Naive thymus-derived CD4-positive, alpha-beta T cell (primary cell): ENCODE data around the gene FOXP2. TPM values are rescaled to one million over a fixed set of nuclear protein-coding genes. Genes with fewer than 3 reads are reported as not detected.
"Not testable (repeated sequence)": the region's sequence is repeated elsewhere in the genome, so short reads cannot be mapped to it uniquely, and the experiment has no call there.

Experiments
- ATAC-seq: fragments of 150-1000 bp; cut with Tn5 transposase; 2 replicates; pipeline ENCODE4 v1.10.0; 2021; ENCODE audit warnings: mild to moderate bottlenecking, moderate library complexity
- CTCF ChIA-PET: fragments of 350-600 bp; sonication (Branson Sonifier 250); formaldehyde crosslinking; loops from one replicate; lab custom pipeline; 2021; ENCODE audit warnings: antibody characterized with exemption; lab: Charles Lee
- POLR2A ChIA-PET: fragments of 350-600 bp; sonication (Branson Sonifier 250); formaldehyde crosslinking; loops from one replicate; lab custom pipeline; 2021; ENCODE audit warnings: antibody characterized with exemption, inconsistent platforms; lab: Charles Lee
- DNase-seq, 9 donors: peaks; one replicate each; pipeline versions ENCODE4 v3.0.0 to v3.0.0-alpha.2; 2020 to 2022; ENCODE audit warnings: mixed read lengths in 1 of 9
- H3K27ac ChIP-seq: one replicate; pipeline ENCODE4 v1.7.0; 2013; ENCODE audit warnings: mild to moderate bottlenecking, low read depth, low read length, moderate library complexity
- H3K27me3 ChIP-seq, 2 donors: one replicate each; pipeline ENCODE4 v1.7.0; 2013; ENCODE audit warnings: low read length in 2 of 2, mild to moderate bottlenecking in 2 of 2, moderate library complexity in 2 of 2; ENCODE audit not compliant: control insufficient read depth in 2 of 2, insufficient read depth in 2 of 2
- H3K36me3 ChIP-seq, 3 experiments: 1 replicate in 2 of 3; 2 replicates in 1 of 3; pipeline ENCODE4 v1.7.0; 2013; ENCODE audit warnings: low read length in 3 of 3, mild to moderate bottlenecking in 3 of 3, moderate library complexity in 1 of 3; ENCODE audit not compliant: insufficient read depth in 3 of 3, control insufficient read depth in 2 of 3
- H3K4me1 ChIP-seq, 2 donors: one replicate each; pipeline ENCODE4 v1.7.0; 2013; ENCODE audit warnings: low read length in 2 of 2, mild to moderate bottlenecking in 2 of 2, moderate library complexity in 1 of 2; ENCODE audit not compliant: control insufficient read depth in 2 of 2, insufficient read depth in 2 of 2
- H3K4me3 ChIP-seq: 2 replicates; pipeline ENCODE4 v1.7.0; 2013; ENCODE audit warnings: mild to moderate bottlenecking, low read length
- H3K9me3 ChIP-seq, 3 experiments: 1 replicate in 2 of 3; 2 replicates in 1 of 3; pipeline ENCODE4 v1.7.0; 2013; ENCODE audit warnings: low read length in 3 of 3; ENCODE audit not compliant: control insufficient read depth in 2 of 3
- H3K27ac Mint-ChIP-seq, 9 donors: one replicate each; pipeline ENCODE4 v1.8.0; 2020 to 2022; ENCODE audit warnings: mixed read lengths in 9 of 9, mild to moderate bottlenecking in 8 of 9, moderate library complexity in 5 of 9, inconsistent platforms in 2 of 9
- H3K27me3 Mint-ChIP-seq, 5 donors: one replicate each; pipeline ENCODE4 v1.8.0; 2021 to 2022; ENCODE audit warnings: mixed read lengths in 5 of 5, mild to moderate bottlenecking in 1 of 5
- H3K36me3 Mint-ChIP-seq, 5 donors: one replicate each; pipeline ENCODE4 v1.8.0; 2020 to 2022; ENCODE audit warnings: mixed read lengths in 5 of 5, mild to moderate bottlenecking in 3 of 5, inconsistent platforms in 1 of 5
- H3K4me1 Mint-ChIP-seq, 7 donors: one replicate each; pipeline ENCODE4 v1.8.0; 2020 to 2022; ENCODE audit warnings: mixed read lengths in 7 of 7, mild to moderate bottlenecking in 3 of 7, inconsistent platforms in 1 of 7
- H3K4me3 Mint-ChIP-seq, 10 donors: one replicate each; pipeline ENCODE4 v1.8.0; 2020 to 2022; ENCODE audit warnings: mild to moderate bottlenecking in 10 of 10, mixed read lengths in 10 of 10, moderate library complexity in 6 of 10, inconsistent platforms in 2 of 10
- H3K9me3 Mint-ChIP-seq, 11 donors: one replicate each; pipeline ENCODE4 v1.8.0; 2020 to 2022; ENCODE audit warnings: mixed read lengths in 11 of 11, mild to moderate bottlenecking in 4 of 11, inconsistent platforms in 1 of 11, moderate library complexity in 1 of 11
- intact Hi-C, 2 donors: fragments of 100-400 bp; cut with micrococcal nuclease; formaldehyde crosslinking; loops; one replicate each; pipeline ENCODE4 v1.15.1; 2023
- polyA plus RNA-seq, 2 donors: library from polyadenylated mRNA; unstranded; fragments of 300-500 nt; fragmentation: Illumina TruSeq; gene quantifications; one replicate each; pipeline ENCODE4 v1.2.3, GENCODE V29; 2021
- total RNA-seq, 6 experiments: library from RNA in 5 of 6; stranded (reverse) in 5 of 6; gene quantifications; 1 replicate in 5 of 6; 2 replicates in 1 of 6; pipeline ENCODE4 v1.2.3 and lab custom pipeline; 2021 to 2026

FOXP2 gene
- total and polyA plus RNA-seq, 7 experiments from 2014 or later, result not detected

- H3K27me3 ChIP-seq, H3K9me3 ChIP-seq, H3K4me1 ChIP-seq, H3K9me3 Mint-ChIP-seq, DNase-seq, H3K27ac Mint-ChIP-seq, H3K4me3 ChIP-seq, ATAC-seq, H3K4me1 Mint-ChIP-seq, intact Hi-C loops, H3K27me3 Mint-ChIP-seq, CTCF ChIA-PET, H3K36me3 Mint-ChIP-seq, H3K27ac ChIP-seq, H3K36me3 ChIP-seq, H3K4me3 Mint-ChIP-seq, POLR2A ChIA-PET: not testable (repeated sequence)
Measured at GRCh38 chr7:114384346-114384745, 30.3 kb upstream of the FOXP2 start.

- intact Hi-C loops, result no loop called here
Measured at GRCh38 chr7:114388021-114388420, 26.6 kb upstream of the FOXP2 start.

GRCh38 chr7:114392686-114393085 is 21.9 kb upstream of the FOXP2 start:
- Histone ChIP-seq H3K27me3 (no peaks in the 10 kb centered on the region), H3K9me3 (no peaks in the 10 kb centered on the region), H3K36me3 (no peaks in the 10 kb centered on the region), H3K27ac (no peak overlapping the region), H3K4me3 (no peak overlapping the region), H3K4me1 (no peaks in the 10 kb centered on the region)
- H3K27ac Mint-ChIP-seq, result no peak overlapping the region
- no peaks in the 10 kb centered on the region for H3K4me1 Mint-ChIP-seq
- H3K4me3 Mint-ChIP-seq, result no peak overlapping the region
- no peaks in the 10 kb centered on the region for H3K36me3 Mint-ChIP-seq
- H3K9me3 Mint-ChIP-seq, result peaks cover 0 to 8% (median 1%) of the 10 kb centered on the region in 11 donors
- H3K27me3 Mint-ChIP-seq, result no peaks in the 10 kb centered on the region
- DNase-seq (no peak), ATAC-seq (no peak)
- ChIA-PET CTCF (no interaction called here), POLR2A (no interaction called here)
- intact Hi-C loops, result no loop called here

More at GRCh38 chr7:114388021-114388420, 26.6 kb upstream of the FOXP2 start:
- Mint-ChIP-seq H3K27ac (no peak overlapping the region), H3K9me3 (peaks cover 0 to 6% (median 0%) of the 10 kb centered on the region in 11 donors), H3K4me3 (no peak overlapping the region), H3K36me3 (no peaks in the 10 kb centered on the region), H3K27me3 (no peaks in the 10 kb centered on the region), H3K4me1 (no peaks in the 10 kb centered on the region)
- H3K4me3 ChIP-seq, result no peak overlapping the region
- ATAC-seq, result no peak
- DNase-seq, result no peak
- ChIA-PET POLR2A (no interaction called here), CTCF (no interaction called here)
- no peaks in the 10 kb centered on the region for H3K4me1 ChIP-seq
- H3K9me3 ChIP-seq, result no peaks in the 10 kb centered on the region
- H3K27ac ChIP-seq, result no peak overlapping the region
- H3K36me3 ChIP-seq, result no peaks in the 10 kb centered on the region
- no peaks in the 10 kb centered on the region for H3K27me3 ChIP-seq

GRCh38 chr7:114402876-114403635 is 11.6 kb upstream of the FOXP2 start:
- Mint-ChIP-seq H3K4me1 (no peaks in the 10 kb centered on the region), H3K9me3 (peaks cover 0 to 4% (median 0%) of the 10 kb centered on the region in 11 donors), H3K36me3 (no peaks in the 10 kb centered on the region), H3K27ac (no peak overlapping the region), H3K4me3 (no peak overlapping the region), H3K27me3 (peaks cover 0 to 2% (median 0%) of the 10 kb centered on the region in 5 donors)
- intact Hi-C loops, result no loop called here
- no peaks in the 10 kb centered on the region for H3K27me3 ChIP-seq
- ATAC-seq (no peak), DNase-seq (no peak)
- no peaks in the 10 kb centered on the region for H3K9me3 ChIP-seq
- no peaks in the 10 kb centered on the region for H3K4me1 ChIP-seq
- POLR2A ChIA-PET, result no interaction called here
- no peak overlapping the region for H3K27ac ChIP-seq
- no peak overlapping the region for H3K4me3 ChIP-seq
- no peaks in the 10 kb centered on the region for H3K36me3 ChIP-seq
- CTCF ChIA-PET, result no interaction called here

- Mint-ChIP-seq H3K4me3 (no peak overlapping the region), H3K27me3 (peaks cover 0 to 2% (median 0%) of the 10 kb centered on the region in 5 donors), H3K4me1 (no peaks in the 10 kb centered on the region), H3K36me3 (no peaks in the 10 kb centered on the region), H3K9me3 (peaks cover 0 to 4% (median 0%) of the 10 kb centered on the region in 11 donors), H3K27ac (no peak overlapping the region)
- no peaks in the 10 kb centered on the region for H3K27me3 ChIP-seq
- H3K4me1 ChIP-seq, result no peaks in the 10 kb centered on the region
- DNase-seq, result no peak
- no peak overlapping the region for H3K27ac ChIP-seq
- ATAC-seq, result no peak
- intact Hi-C loops, result no loop called here
- no peak overlapping the region for H3K4me3 ChIP-seq
- H3K9me3 ChIP-seq, result no peaks in the 10 kb centered on the region
- no peaks in the 10 kb centered on the region for H3K36me3 ChIP-seq
- POLR2A ChIA-PET, result no interaction called here
- CTCF ChIA-PET, result no interaction called here
Measured at GRCh38 chr7:114405427-114405826, 9.2 kb upstream of the FOXP2 start.

- no peak overlapping the region for H3K27ac ChIP-seq
- Mint-ChIP-seq H3K4me3 (no peak overlapping the region), H3K9me3 (peaks cover 0 to 2% (median 0%) of the 10 kb centered on the region in 11 donors), H3K36me3 (no peaks in the 10 kb centered on the region), H3K4me1 (no peaks in the 10 kb centered on the region), H3K27me3 (peaks cover 0 to 4% (median 0%) of the 10 kb centered on the region in 5 donors), H3K27ac (no peak overlapping the region)
- DNase-seq (no peak), ATAC-seq (no peak)
- ChIA-PET CTCF (no interaction called here), POLR2A (no interaction called here)
- no peaks in the 10 kb centered on the region for H3K36me3 ChIP-seq
- no peak overlapping the region for H3K4me3 ChIP-seq
- no peaks in the 10 kb centered on the region for H3K27me3 ChIP-seq
- intact Hi-C loops, result no loop called here
- no peaks in the 10 kb centered on the region for H3K4me1 ChIP-seq
- no peaks in the 10 kb centered on the region for H3K9me3 ChIP-seq
Measured at GRCh38 chr7:114409750-114410149, 4.9 kb upstream of the FOXP2 start.

GRCh38 chr7:114412548-114412947 is 2.1 kb upstream of the FOXP2 start:
- ATAC-seq, result no peak
- H3K27me3 Mint-ChIP-seq, result peaks cover 0 to 4% (median 0%) of the 10 kb centered on the region in 5 donors
- intact Hi-C loops, result no loop called here
- DNase-seq, result no peak
- no peaks in the 10 kb centered on the region for H3K36me3 ChIP-seq
- POLR2A ChIA-PET, result no interaction called here
- CTCF ChIA-PET, result no interaction called here
- H3K27ac ChIP-seq, result no peak overlapping the region
- H3K4me1 Mint-ChIP-seq, result no peaks in the 10 kb centered on the region
- no peak overlapping the region for H3K27ac Mint-ChIP-seq
- no peaks in the 10 kb centered on the region for H3K27me3 ChIP-seq
- no peaks in the 10 kb centered on the region for H3K9me3 Mint-ChIP-seq
- H3K4me3 Mint-ChIP-seq, result no peak overlapping the region
- H3K4me3 ChIP-seq, result no peak overlapping the region
- H3K4me1 ChIP-seq, result no peaks in the 10 kb centered on the region
- no peaks in the 10 kb centered on the region for H3K36me3 Mint-ChIP-seq
- H3K9me3 ChIP-seq, result no peaks in the 10 kb centered on the region
